Stimulated activated naive CD4-positive, alpha-beta T cell (primary cell): ENCODE results near the gene PNMA6F.
"Not testable (repeated sequence)": the region's sequence is repeated elsewhere in the genome, so short reads cannot be mapped to it uniquely, and the experiment has no call there.

Experiments used
- DNase-seq, 6 experiments: peaks; one replicate each; lab custom pipeline; 2025; lab: John Stamatoyannopoulos, UW

Gene PNMA6F

DNA sequence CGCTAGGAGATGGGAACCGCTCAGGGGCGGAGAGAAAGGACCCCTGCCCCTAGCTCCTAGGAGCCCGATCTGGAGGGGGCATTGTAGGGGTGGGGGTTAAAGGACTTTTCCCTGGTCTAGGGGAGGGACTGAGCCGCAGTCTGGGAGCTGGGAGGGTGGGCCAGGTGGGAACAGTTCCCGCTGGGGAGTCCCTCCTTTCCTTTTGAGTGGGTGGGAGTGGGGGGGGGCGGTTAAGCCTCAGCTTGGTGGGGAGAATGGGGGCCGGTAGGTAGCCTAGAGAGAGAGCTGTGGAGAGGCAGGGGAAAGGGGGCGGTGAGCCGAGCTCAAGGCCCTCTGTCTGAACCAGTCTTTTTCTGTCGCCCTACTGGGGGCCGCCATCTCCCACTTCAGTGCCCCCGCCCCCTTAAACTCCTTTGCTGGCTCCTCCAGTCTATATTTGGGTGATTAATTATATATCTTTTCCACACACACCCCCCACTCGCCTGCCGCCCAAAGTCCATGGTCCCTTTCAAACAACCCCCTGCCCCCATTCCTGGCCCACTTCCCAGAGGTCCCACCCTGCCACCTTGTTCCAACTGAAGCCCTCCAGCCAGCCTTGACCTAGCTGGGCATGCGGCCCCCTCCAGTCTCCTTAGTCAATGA lies 13.2 kb upstream of the PNMA6F start:
- no peak for DNase-seq

DNA sequence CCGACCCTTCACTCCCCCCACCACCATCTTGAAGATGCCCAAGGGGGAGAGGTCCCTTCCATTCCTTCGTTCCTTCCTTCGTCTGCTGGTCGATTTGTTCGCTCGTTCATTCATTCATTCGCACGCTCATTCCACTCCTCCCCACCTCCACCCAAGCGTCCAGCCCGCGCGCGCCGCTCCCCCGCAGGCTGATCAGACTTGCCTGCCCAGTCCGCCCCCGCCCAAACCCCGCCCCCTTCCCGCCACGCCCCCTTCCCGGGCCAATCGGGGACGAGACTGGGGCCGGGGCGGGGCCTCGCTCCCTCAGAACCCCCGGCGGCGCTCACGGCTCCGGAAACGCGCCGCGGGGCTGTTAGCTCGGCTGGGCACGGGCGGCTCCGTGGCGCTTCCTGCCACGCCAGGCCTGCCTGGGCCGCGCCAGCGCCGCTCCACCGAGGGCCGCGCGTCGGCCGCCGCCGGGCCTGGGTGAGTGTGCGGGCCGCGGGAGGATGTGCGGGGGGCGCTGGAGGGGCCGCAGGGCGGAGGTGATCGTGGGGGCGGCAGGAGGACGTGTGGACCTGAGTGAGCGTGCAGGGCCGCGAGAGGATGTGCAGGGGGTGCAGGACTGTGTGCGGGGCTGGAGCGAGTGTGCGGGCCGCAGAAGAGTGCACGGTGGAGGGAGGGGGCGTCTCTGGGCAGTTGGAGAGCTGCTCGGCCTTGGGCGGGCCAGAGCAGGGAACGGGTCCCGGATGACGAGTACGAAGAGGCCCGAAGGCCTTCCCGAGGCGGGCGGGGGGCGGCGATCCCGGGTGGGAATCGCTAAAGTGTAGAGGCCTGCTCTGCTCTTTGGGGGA lies 12.5 kb upstream of the PNMA6F start, which contains the start of gene ZNF275:
Gene ZNF275, plus strand, starts transcription at position 333 of the 833 bp plus-strand sequence. CDS start 2,527 bp downstream, outside the sequence.
- peak; percentile 71 to 85 (median 76) for DNase-seq

DNA sequence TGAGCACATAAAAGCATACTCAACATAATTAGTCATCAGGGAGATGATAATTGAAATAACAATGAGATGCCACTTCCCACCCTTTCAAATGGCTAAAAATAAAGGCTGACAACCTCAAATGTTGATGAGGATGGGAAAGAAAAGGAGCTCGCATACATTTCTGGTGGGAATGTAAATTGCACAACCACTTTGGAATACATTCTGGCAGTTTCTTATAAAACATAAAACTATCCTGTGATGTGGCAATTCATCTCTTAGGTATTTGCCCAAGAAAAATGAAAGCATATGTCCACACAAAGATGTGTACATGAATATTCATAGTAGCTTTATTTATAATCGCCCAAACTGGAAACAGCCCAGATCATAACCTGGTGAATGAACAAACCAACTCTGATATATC lies 11.7 kb upstream of the PNMA6F start:
- DNase-seq, result no peak

DNA sequence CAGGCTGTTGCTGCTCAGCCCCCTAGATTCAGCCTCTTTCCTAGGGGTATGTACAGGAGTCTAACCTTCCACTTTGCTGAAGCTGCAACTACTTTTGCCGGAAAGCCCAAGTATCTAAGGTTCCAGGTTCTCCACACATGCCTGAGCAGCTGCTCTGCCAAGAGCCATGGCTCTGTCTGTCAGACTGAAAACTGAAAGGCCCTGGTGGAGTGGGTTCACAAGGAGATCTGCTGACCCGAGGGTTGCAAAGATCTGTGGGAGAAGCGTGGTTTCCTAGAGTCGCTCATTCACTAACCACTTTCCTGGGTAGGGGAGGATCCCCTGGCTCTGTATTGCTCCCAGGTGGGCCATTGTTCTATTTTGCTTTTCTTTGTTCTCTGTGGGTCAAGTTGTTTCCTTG lies 6.0 kb upstream of the PNMA6F start:
- no peak for DNase-seq

DNA sequence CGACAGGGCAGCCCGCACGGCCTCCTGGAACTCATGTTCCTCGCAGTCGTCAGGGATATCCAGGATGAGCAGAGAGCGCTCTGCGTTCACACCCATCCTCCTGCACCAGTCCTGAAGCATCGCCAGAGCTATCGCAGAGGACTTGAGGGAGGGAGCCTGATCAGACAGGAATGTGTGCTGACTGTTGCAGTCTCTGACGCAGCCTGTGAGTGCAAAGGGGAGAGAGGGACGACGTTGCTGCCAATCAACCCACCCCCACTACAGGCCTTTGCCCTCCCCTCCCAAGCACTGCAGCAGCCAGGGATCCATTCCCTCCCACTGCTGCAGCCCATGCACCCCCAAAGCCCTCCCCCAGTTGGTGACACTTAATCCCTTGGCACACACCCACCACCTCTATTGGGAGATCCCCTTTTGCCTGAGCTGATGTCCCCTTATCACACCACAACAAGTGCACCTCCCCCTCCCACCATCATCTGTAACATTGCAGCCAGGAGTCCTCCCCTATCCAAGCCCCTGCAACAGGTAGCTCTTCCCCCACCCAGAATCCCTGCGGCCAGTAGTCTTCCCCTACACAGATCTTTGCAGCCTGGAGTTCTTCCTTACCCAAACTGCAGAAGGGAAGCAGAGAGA lies 897 bp downstream of the PNMA6F start:
- DNase-seq, result no peak

DNA sequence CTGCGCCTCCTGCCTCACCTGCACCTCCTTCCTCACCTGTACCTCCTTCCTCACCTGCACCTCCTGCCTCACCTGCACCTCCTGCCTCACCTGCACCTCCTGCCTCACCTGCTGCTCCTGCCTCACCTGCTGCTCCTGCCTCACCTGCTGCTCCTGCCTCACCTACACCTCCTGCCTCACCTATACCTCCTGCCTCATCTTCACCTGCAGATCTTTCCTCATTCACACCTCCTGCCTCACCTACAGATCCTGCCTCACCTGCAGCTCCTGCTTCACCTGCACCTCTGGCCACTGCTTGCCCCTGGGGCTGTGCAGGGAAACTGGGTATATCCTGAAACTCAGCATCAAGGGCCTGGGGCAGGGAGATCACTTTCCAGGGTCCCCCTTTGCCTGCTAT lies 1.5 kb downstream of the PNMA6F start:
- DNase-seq, result not testable (repeated sequence)

DNA sequence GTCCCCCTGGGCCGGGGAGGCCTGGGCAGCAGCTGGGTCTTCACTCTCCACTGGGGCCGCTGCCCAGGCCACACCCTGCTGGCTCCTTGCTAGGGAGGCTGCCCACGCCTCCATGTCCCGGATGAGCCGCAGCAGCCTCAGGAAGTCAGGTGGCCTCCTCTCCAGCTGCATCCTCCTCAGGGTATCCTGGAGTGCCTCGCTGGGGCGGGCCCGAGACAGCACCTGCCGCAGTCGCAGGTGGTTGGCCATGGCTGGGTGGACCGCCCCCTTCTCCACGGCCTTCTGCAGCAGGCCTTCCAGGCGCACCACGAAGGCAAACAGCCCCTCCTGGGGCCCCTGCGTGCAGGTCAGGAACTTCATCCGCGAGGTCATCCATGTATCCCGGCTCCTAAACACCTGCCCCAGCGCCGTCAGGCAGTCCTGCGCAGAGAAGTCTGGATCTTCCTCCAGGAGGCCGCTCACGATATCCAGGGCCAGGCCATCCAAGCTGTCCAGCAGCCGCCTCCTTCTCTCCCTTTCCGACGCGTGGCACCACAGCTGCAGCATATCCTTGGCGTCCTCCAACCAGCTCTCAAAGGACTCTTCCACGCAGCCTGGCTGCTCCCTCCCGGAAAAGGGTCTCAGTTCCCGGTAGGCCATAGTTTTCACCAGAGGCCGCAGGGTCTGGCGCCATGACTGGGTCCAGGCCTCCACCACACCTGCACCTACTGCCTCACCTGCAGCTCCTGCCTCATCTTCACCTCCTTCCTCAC lies 2.1 kb downstream of the PNMA6F start:
- DNase-seq, result no peak

- no peak for DNase-seq
Observed at GRCh38 chrX:153318811-153319210, 2.8 kb downstream of the PNMA6F start.

GRCh38 chrX:153317996-153318722 lies 3.4 kb downstream of the PNMA6F start:
- no peak for DNase-seq

DNA sequence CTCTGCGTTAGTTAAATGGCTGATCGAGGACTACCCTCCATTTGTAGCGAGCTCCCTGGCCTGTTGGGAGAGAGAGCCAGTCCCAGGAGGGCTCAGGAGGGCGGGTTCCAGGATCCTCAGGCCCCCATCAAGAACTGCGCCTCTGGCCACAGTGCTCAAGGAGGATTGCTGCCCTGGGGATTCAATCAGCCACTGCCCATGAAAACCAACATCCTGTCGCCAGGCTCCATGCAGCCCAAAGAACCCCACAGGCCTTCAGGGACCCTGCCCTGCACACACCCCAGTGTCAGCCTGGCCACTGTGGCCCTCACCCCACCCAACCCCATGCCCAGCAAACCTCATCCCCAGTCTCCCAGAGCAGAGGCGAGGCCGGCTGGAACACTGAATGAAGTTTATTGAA lies 4.3 kb downstream of the PNMA6F start:
- no peak for DNase-seq

DNA sequence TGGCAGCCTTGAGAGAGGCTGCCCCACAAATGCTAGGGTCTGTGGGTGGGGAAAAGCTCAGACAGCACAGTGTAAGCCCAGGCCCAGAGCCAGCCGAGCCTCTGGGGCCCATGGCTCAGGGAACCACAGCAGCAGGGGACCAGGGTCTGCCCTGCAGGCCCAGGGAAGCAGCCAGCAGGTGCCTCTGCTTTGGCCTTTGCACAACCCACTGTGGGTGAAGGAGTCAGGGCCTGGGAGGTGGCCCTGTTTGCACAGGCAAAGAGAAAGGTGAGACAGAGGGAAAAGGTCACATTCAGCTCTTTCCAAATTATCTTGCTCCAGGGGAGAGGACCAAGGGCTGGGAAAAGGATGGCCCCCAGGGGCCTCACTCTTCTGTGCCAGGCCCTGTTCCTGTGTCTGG lies 8.7 kb downstream of the PNMA6F start:
- no peak for DNase-seq

- no peak for DNase-seq
Observed at GRCh38 chrX:153312041-153312440, 9.5 kb downstream of the PNMA6F start.

DNA sequence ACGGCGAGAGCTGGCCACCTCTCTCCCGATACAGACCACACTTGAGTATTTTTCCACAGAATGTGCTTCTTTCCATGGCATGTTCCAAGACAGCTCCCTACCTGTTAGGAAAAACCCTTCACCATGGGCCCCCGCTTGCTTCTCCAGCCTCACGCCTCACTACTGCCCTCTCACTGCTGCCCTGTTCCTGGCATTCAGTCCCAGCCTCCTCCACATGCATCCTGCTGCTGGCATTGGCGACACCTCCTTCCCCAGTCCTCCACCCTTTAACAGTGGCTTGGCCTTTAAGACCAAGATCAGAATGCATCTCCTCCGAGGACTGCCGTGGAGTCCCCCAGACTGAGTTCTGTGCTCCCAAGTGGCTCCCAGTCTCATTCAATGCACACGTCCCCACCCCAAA lies 10.7 kb downstream of the PNMA6F start:
- no peak for DNase-seq

GRCh38 chrX:153307276-153308178 lies 14.0 kb downstream of the PNMA6F start:
- no peak for DNase-seq

- DNase-seq, result no peak
Observed at GRCh38 chrX:153306527-153307115, 14.9 kb downstream of the PNMA6F start.

DNA sequence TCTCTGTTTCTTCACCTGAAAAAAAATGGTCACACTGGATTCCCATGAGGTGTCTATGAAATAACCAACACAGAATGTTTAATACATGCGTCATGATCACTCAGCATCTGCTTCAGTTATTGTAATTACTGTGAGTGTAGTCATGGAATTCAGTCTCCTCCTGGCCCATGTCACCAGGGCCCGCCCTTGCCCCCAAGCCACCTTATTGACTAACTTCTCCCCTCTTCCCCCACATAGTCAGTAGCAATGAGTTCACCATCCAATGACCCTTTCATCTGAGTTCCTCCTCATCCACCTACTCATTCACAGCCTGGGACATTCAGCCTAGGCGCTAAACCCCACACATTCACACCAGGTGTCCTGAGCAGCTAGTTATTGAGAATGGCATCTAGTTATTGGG lies 15.6 kb downstream of the PNMA6F start:
- DNase-seq, result no peak

GRCh38 chrX:153304988-153305736 lies 16.4 kb downstream of the PNMA6F start:
- DNase-seq, result no peak

GRCh38 chrX:153303276-153304262 lies 18.0 kb downstream of the PNMA6F start:
- DNase-seq, result no peak
